Endodermal cell (in vitro differentiated cells): ENCODE results near the gene TRIM13. TPM values are rescaled to one million over a fixed set of nuclear protein-coding genes. Genes with fewer than 3 reads are reported as not detected.

ENCODE experiments used
- DNase-seq: peaks from one replicate; pipeline ENCODE4 v3.0.0-alpha.2; 2017
- H3K27ac ChIP-seq: 2 replicates; pipeline ENCODE4 v1.5.1; 2013; ENCODE audit warnings: mild to moderate bottlenecking, low read depth, low read length, moderate library complexity
- H3K27me3 ChIP-seq: 2 replicates; pipeline ENCODE4 v1.6.1; 2013; ENCODE audit warnings: mild to moderate bottlenecking, low read length, moderate library complexity; ENCODE audit not compliant: insufficient read depth, control insufficient read depth, poor library complexity, severe bottlenecking
- H3K36me3 ChIP-seq: 2 replicates; pipeline ENCODE4 v1.7.0; 2013; ENCODE audit warnings: mild to moderate bottlenecking, low read length, moderate library complexity; ENCODE audit not compliant: control insufficient read depth, insufficient read depth
- H3K4me1 ChIP-seq: one replicate; pipeline ENCODE4 v1.7.0; 2013; ENCODE audit warnings: low read length; ENCODE audit not compliant: control insufficient read depth, insufficient read depth
- H3K4me3 ChIP-seq: 2 replicates; pipeline ENCODE4 v1.5.1; 2013; ENCODE audit warnings: mild to moderate bottlenecking, low read length, moderate library complexity
- H3K9ac ChIP-seq: 2 replicates; pipeline ENCODE4 v1.6.1; 2013; ENCODE audit warnings: mild to moderate bottlenecking, low read length, moderate library complexity; ENCODE audit not compliant: poor library complexity, severe bottlenecking; ENCODE audit errors: extremely low read depth
- H3K9me3 ChIP-seq: 2 replicates; pipeline ENCODE4 v1.6.1; 2013; ENCODE audit warnings: mild to moderate bottlenecking, low read length, moderate library complexity; ENCODE audit not compliant: control insufficient read depth
- H3K27ac Mint-ChIP-seq: 2 replicates; pipeline ENCODE4 v1.8.0; 2020; ENCODE audit warnings: mixed read lengths
- H3K27me3 Mint-ChIP-seq: 2 replicates; pipeline ENCODE4 v1.8.0; 2021; ENCODE audit warnings: mild to moderate bottlenecking, mixed read lengths; ENCODE audit not compliant: insufficient read depth
- H3K36me3 Mint-ChIP-seq: 2 replicates; pipeline ENCODE4 v1.8.0; 2020; ENCODE audit warnings: low read depth, mixed read lengths
- H3K4me1 Mint-ChIP-seq: 2 replicates; pipeline ENCODE4 v1.8.0; 2020; ENCODE audit warnings: mixed read lengths
- H3K4me3 Mint-ChIP-seq: 2 replicates; pipeline ENCODE4 v1.8.0; 2020; ENCODE audit warnings: mild to moderate bottlenecking, moderate library complexity, mixed read lengths
- H3K9me3 Mint-ChIP-seq: 2 replicates; pipeline ENCODE4 v1.8.0; 2020; ENCODE audit warnings: mild to moderate bottlenecking, mixed read lengths
- CTCF ChIP-seq: fragments of 200-600 bp; sonication (generic); conservative IDR thresholded peaks from 2 replicates; pipeline ENCODE4 v1.5.0; 2021; ENCODE audit warnings: antibody characterized with exemption, mild to moderate bottlenecking
- WGBS, 2 experiments: methylation state at CpG; one replicate each; pipeline versions ENCODE4 v1.1.5 to v1.1.7; 2013; ENCODE audit warnings: missing lambda C conversion rate in 2 of 2, mixed read lengths in 1 of 2; ENCODE audit not compliant: insufficient coverage in 1 of 2, insufficient read length in 1 of 2; 5-methylcytosine and 5-hydroxymethylcytosine counted together
- total RNA-seq, 2 donors: library from RNA; stranded (reverse); fragmentation: NEBNext Ultra II Directional in 1 of 2; extraction: Animal tissue kit (Norgen Biotek cat#: 25700) in 1 of 2; gene quantifications; 2 replicates in 1 of 2; 3 replicates in 1 of 2; pipeline ENCODE4 v1.2.1, GENCODE V29; 2021

The TRIM13 gene
- total RNA-seq, 2 donors from 2014 or later = 44.3 TPM

DNA sequence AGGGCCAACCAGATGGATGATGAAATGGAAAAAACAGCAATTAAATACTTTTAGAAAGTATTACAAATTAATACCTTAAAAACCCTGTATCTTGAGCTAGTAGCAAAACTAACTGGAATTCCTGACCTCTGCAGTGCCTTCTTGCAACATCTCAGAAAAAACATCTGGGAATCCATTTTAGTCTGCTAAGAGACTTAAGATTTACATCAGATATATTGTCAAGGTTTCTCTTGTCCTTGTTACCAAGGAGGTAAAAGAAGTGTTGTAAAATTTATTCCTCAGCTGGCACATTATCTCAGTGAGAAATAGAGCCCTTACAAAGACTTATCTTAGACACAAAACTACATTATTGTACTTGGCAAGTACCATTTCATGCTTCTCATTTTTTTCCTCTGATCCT lies 36.9 kb downstream of the TRIM13 start:
- no peak overlapping the region for H3K4me3 ChIP-seq
- no peak overlapping the region for H3K27ac ChIP-seq
- no peak overlapping the region for H3K27ac Mint-ChIP-seq
- H3K9me3 ChIP-seq = no peaks in the 10 kb centered on the region
- H3K4me1 Mint-ChIP-seq = peaks cover 30% of the 10 kb centered on the region
- no peaks in the 10 kb centered on the region for H3K9me3 Mint-ChIP-seq
- no peak overlapping the region for H3K9ac ChIP-seq
- DNase-seq = no peak
- H3K4me3 Mint-ChIP-seq = no peak overlapping the region
- H3K36me3 ChIP-seq = no peaks in the 10 kb centered on the region
- H3K27me3 Mint-ChIP-seq = no peaks in the 10 kb centered on the region
- no peak for TF ChIP-seq CTCF
- H3K27me3 ChIP-seq = no peaks in the 10 kb centered on the region
- H3K4me1 ChIP-seq = peaks cover 10% of the 10 kb centered on the region
- no peaks in the 10 kb centered on the region for H3K36me3 Mint-ChIP-seq

DNA sequence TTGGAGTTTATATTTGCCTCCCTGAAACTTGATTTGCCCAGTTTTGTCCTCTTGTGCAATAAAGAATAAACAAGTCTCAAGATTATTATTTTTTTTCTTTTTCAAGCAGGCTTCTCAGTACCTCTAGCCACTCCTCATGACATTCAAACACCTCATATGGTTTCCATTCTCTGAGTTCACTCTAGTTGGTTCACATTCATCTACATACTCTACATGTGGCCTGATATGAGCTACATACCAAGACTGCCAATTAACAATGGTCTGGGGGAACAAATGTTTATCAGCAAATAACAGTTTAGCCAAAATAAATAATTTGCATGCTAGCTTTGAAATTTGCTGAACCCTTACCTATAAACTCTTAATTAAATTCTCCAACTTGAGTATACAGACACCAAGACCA lies 40.9 kb downstream of the TRIM13 start:
- H3K4me1 ChIP-seq = peaks cover 2% of the 10 kb centered on the region
- Mint-ChIP-seq H3K4me1 (peaks cover 8% of the 10 kb centered on the region), H3K36me3 (peaks cover 2% of the 10 kb centered on the region), H3K4me3 (no peak overlapping the region), H3K9me3 (no peaks in the 10 kb centered on the region), H3K27ac (peak overlapping the region; percentile 46), H3K27me3 (no peaks in the 10 kb centered on the region)
- H3K27ac ChIP-seq = no peak overlapping the region
- TF ChIP-seq CTCF = no peak
- no peak overlapping the region for H3K9ac ChIP-seq
- no peak for DNase-seq
- peaks cover 18% of the 10 kb centered on the region for H3K36me3 ChIP-seq
- H3K9me3 ChIP-seq = no peaks in the 10 kb centered on the region
- no peaks in the 10 kb centered on the region for H3K27me3 ChIP-seq
- H3K4me3 ChIP-seq = no peak overlapping the region

DNA sequence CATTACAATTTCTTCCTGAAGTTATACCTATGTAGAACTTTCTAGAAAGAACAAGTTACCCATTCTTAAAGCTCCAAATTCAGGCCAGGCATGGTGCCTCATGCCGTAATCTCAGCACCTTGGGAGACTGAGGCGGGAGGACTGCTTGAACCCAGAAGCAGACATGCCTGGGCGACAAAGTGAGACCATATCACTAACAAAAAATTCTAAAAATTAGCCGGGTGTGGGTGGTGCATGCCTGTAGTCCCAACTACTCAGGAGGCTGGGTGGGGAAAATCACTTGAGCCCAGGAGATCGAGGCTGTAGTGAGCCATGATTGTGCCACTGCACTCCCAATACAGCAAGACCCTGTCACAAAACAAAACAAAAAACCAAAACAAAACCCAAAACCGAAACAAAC lies 41.4 kb downstream of the TRIM13 start:
- Mint-ChIP-seq H3K4me3 (no peak overlapping the region), H3K27ac (no peak overlapping the region), H3K9me3 (no peaks in the 10 kb centered on the region), H3K4me1 (peaks cover 8% of the 10 kb centered on the region), H3K27me3 (no peaks in the 10 kb centered on the region), H3K36me3 (peaks cover 6% of the 10 kb centered on the region)
- no peak for TF ChIP-seq CTCF
- Histone ChIP-seq H3K4me3 (no peak overlapping the region), H3K27me3 (no peaks in the 10 kb centered on the region), H3K9ac (no peak overlapping the region), H3K9me3 (no peaks in the 10 kb centered on the region), H3K36me3 (peaks cover 18% of the 10 kb centered on the region), H3K4me1 (peaks cover 2% of the 10 kb centered on the region), H3K27ac (no peak overlapping the region)
- 95 to 100% methylated on average over 2 to 6 of the region's 6 CpGs for WGBS, 2 experiments
- DNase-seq = no peak
